Central memory CD8-positive, alpha-beta T cell (primary cell): ENCODE data around the gene SMYD3.

Experiments used
- ATAC-seq: fragments of 150-1000 bp; cut with Tn5 transposase; replicated peaks from 2 replicates; pipeline ENCODE4 v1.10.0; 2022; ENCODE audit warnings: mild to moderate bottlenecking, moderate FRiP score, moderate number of reproducible peaks; ENCODE audit not compliant: poor library complexity, severe bottlenecking; ENCODE audit errors: extremely low read depth
- DNase-seq, 2 donors: peaks; one replicate each; pipeline ENCODE4 v3.0.0; 2021; ENCODE audit warnings: low spot score in 2 of 2
- H3K27ac Mint-ChIP-seq: one replicate; pipeline ENCODE4 v1.8.0; 2022; ENCODE audit warnings: low read depth, mild to moderate bottlenecking, moderate library complexity, mixed read lengths
- H3K27me3 Mint-ChIP-seq: one replicate; pipeline ENCODE4 v1.8.0; 2022; ENCODE audit warnings: mixed read lengths
- H3K36me3 Mint-ChIP-seq: one replicate; pipeline ENCODE4 v1.8.0; 2022; ENCODE audit warnings: mild to moderate bottlenecking, moderate library complexity, mixed read lengths; ENCODE audit not compliant: insufficient read depth
- H3K4me1 Mint-ChIP-seq: one replicate; pipeline ENCODE4 v1.8.0; 2022; ENCODE audit warnings: mixed read lengths
- H3K4me3 Mint-ChIP-seq: one replicate; pipeline ENCODE4 v1.8.0; 2022; ENCODE audit warnings: mild to moderate bottlenecking, moderate library complexity, mixed read lengths
- H3K9me3 Mint-ChIP-seq: one replicate; pipeline ENCODE4 v1.8.0; 2022; ENCODE audit warnings: mixed read lengths

SMYD3 gene

DNA sequence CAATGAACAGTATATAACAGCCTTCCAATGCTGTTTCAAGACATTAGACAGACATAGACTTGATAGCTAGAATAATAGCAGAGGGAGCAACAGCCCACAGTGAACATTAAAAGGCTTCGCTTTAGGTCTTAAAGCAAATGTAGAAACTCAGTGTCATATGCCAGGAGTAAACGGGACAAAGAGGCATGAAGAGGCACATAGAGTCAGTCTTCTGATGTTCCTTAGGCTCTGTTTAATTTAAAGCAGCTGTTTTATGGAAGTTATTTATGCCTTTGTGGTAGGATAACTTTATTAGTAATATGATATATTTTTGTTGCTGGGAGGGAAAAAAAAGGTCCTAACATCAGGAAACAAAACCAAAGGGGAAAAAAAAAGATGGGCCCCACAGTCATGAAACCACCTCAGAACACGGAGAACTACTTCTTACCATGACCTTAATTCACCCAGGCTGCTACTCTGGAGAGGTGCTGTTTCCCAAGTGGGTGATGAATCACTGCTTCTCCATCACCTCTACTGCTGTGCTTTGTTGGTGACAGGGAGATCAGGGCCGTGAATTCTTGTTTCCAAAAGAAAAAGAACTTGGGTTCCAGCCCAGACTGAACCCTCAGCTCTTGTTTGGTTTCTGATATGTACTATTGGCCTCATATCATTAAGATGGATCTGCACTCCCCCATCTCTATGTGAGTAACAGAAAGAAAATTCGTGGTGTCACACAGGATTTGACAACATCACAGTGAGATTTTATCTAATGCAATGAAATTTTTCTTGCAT is 735.4 kb downstream of the SMYD3 start:
- peaks cover 4% of the 10 kb centered on the region for H3K36me3 Mint-ChIP-seq
- DNase-seq (no peak), ATAC-seq (no peak)
- H3K27ac Mint-ChIP-seq = no peak overlapping the region
- H3K4me1 Mint-ChIP-seq = no peaks in the 10 kb centered on the region
- H3K27me3 Mint-ChIP-seq = no peaks in the 10 kb centered on the region
- H3K9me3 Mint-ChIP-seq = no peaks in the 10 kb centered on the region
- no peak overlapping the region for H3K4me3 Mint-ChIP-seq

DNA sequence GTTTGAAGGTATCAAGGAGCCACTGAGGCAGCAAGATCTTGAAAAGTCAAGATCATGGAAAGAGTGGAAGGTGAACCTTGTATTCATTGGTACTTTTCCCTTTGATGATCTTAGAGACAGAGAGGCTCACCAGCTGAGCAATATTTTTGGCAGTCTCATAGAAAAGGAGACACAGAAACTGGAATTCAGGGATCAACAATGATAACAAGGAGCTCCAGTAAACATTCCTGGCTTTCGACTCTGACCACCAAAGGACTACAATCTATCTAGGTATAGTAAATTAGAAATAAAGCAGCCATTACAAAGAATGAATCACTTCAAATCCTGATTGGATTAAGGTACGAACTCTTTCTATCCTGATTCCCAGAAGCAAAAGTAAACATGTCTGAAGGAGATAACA is 736.9 kb downstream of the SMYD3 start:
- ATAC-seq = no peak
- Mint-ChIP-seq H3K27ac (no peak overlapping the region), H3K4me1 (no peaks in the 10 kb centered on the region)

DNA sequence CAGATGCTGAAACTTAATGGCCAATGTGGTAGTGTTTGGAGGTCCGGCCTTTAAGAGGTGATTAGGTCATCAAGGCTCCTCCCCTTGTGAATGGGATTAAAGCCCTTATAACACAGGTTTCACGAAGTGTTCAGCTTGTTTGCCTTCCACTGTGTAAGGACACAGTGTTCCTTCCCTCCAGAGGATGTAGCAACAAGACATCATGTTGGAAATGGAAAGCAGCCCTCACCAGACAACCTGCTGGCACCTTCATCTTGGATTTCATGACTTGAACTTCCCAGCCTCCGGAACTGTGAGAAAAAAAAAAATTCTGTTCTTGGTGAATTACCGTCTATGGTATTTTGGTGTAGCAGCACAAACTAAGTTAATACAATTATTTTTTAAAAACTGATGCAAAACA is 738.5 kb downstream of the SMYD3 start:
- ATAC-seq = no peak
- no peaks in the 10 kb centered on the region for H3K27me3 Mint-ChIP-seq

More for the DNA sequence above, 736.9 kb downstream of the SMYD3 start:
- H3K36me3 Mint-ChIP-seq = peaks cover 9% of the 10 kb centered on the region
- no peaks in the 10 kb centered on the region for H3K27me3 Mint-ChIP-seq
- no peak for DNase-seq
- H3K9me3 Mint-ChIP-seq = no peaks in the 10 kb centered on the region
- no peak overlapping the region for H3K4me3 Mint-ChIP-seq

DNA sequence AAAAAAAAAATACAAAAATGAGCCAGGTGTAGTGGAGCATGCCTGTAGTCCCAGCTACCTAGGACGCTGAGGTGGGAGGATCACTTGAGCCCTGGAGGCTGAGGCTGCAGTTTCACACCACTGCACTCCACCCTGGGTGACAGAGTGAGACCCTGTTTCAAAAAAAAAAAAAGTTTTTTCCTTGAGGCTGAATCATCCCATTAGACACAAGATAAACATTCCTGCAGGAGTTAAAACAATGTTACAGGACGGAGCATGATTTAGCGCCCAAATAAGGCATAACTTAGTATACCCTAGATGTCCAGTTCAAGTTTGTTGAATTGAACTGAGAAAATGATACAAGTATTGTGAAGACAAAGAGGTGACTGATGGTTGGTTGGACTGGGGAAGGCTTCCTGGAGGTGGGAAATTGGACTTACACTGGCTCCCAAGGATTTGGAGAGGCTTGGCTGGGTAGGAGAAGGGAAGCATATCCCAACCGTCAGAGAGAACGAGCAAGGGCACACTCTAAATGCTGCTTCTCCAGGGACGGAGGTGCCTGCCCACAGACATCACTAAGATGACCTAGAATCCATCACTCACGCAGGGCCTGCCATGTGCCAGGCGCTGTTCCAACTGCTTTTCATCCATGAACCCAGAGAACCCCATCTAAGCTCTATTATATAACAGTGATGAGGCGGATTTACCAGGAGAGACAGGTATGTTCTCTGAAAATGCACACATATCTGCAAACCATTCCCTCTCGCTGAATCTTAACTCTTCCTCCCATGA is 741.7 kb downstream of the SMYD3 start:
- Mint-ChIP-seq H3K27me3 (no peaks in the 10 kb centered on the region), H3K36me3 (peaks cover 12% of the 10 kb centered on the region), H3K9me3 (no peaks in the 10 kb centered on the region), H3K4me3 (no peak overlapping the region), H3K27ac (no peak overlapping the region), H3K4me1 (no peaks in the 10 kb centered on the region)
- ATAC-seq (no peak), DNase-seq (no peak)

More for the DNA sequence above, 738.5 kb downstream of the SMYD3 start:
- no peak for DNase-seq
- Mint-ChIP-seq H3K9me3 (no peaks in the 10 kb centered on the region), H3K4me3 (no peak overlapping the region), H3K36me3 (peaks cover 9% of the 10 kb centered on the region), H3K27ac (no peak overlapping the region), H3K4me1 (no peaks in the 10 kb centered on the region)

DNA sequence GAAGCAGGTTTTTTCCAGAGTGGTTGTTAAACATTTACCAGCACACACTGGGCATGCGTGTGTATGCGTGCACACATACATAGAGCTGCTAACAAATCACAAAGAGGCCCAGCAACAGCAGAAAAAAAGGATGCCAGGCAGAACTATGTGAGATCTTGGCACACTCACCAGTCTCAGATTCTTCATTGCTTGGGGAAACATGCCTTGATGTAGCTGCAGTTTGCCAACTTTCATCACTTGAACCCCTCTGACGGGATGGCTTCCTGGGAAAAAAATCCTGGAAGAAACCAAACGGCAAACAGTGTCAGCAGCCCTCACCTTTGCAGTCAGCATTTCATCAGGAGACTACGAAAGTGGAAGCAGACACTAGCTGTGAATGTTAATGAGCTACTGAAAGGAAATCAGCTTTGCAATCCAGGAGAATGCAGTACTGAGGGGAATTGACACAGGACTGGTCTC is 743.2 kb downstream of the SMYD3 start:
- H3K36me3 Mint-ChIP-seq = peaks cover 12% of the 10 kb centered on the region
- H3K27me3 Mint-ChIP-seq = no peaks in the 10 kb centered on the region
- H3K27ac Mint-ChIP-seq = no peak overlapping the region
- no peaks in the 10 kb centered on the region for H3K4me1 Mint-ChIP-seq
- H3K4me3 Mint-ChIP-seq = no peak overlapping the region
- no peak for DNase-seq
- ATAC-seq = no peak
- H3K9me3 Mint-ChIP-seq = peaks cover 4% of the 10 kb centered on the region

DNA sequence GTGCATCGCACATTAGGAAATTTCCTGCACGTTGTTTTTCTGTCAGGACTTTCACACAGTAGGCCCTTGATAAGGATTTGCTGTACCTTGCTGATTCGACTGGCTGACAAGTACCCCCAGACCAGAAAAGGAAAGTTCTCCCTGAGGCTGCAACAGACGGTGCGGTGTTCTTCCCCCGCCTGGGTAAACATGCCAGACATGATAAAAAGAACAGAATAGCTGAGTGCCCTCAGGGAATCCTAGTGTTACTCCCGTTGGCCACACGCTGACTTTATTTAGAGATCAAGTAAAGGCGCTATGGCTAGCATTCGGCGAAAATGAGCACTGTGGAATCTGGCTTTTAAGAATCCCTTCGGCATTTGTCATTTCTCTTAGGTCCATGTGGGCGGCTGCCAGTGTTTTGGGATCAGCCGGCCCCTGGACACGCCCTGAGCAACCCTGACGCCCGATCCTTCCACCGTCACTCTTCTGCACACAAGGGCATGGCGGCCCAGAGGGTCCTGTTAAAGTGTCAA is 744.6 kb downstream of the SMYD3 start:
- Mint-ChIP-seq H3K9me3 (peaks cover 11% of the 10 kb centered on the region), H3K36me3 (peaks cover 7% of the 10 kb centered on the region), H3K27ac (no peak overlapping the region), H3K4me3 (no peak overlapping the region), H3K4me1 (no peaks in the 10 kb centered on the region), H3K27me3 (no peaks in the 10 kb centered on the region)
- ATAC-seq (no peak), DNase-seq (no peak)

DNA sequence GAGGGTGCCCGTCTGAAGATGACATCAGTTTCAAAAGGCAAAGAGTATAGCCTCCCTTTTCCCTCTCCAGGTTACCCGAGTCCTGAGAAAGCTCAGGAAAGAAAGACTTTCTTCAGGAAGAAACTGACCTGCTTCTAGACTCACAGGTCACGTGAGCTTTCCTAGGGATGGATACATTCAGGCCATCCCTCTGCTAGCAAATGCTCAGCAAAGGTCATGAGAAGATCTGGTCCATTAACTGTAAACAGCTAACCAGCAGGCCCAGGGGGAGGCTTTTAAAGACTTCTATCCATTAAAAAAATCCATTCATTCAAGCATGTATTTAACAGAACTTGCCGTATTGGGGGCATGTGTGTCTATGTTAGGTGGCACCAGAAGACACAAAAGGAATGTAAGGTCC is 746.8 kb downstream of the SMYD3 start:
- Mint-ChIP-seq H3K36me3 (peaks cover 3% of the 10 kb centered on the region), H3K27me3 (no peaks in the 10 kb centered on the region), H3K9me3 (peaks cover 11% of the 10 kb centered on the region), H3K4me3 (no peak overlapping the region), H3K27ac (no peak overlapping the region), H3K4me1 (no peaks in the 10 kb centered on the region)
- no peak for ATAC-seq
- no peak for DNase-seq

DNA sequence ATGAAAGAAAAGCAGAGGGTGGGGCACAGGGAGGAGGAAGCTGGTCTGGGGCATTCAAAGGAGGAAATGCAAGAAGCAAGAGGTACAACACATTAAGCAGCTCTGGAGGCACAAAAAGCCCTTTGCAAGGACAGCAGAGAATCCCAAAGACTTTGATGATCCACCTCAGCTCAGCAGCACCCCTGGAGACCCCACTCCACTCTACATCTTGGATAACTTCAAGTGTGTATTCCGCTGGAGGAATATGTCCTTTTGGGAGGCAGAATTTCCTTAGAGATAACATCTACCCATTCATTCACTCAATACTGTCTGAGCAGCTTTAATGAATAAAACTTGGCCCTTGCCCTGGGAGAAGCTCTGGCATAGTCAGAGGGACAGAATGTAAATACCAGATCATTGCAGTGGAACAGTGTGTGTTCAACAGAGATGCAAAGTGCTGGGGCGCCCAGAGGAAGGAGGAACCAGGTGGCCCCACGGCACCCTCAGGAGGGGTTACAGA is 752.6 kb downstream of the SMYD3 start:
- Mint-ChIP-seq H3K9me3 (peaks cover 11% of the 10 kb centered on the region), H3K27ac (no peak overlapping the region), H3K4me1 (peaks cover 6% of the 10 kb centered on the region), H3K27me3 (no peaks in the 10 kb centered on the region), H3K4me3 (no peak overlapping the region), H3K36me3 (no peaks in the 10 kb centered on the region)
- DNase-seq (no peak), ATAC-seq (no peak)

DNA sequence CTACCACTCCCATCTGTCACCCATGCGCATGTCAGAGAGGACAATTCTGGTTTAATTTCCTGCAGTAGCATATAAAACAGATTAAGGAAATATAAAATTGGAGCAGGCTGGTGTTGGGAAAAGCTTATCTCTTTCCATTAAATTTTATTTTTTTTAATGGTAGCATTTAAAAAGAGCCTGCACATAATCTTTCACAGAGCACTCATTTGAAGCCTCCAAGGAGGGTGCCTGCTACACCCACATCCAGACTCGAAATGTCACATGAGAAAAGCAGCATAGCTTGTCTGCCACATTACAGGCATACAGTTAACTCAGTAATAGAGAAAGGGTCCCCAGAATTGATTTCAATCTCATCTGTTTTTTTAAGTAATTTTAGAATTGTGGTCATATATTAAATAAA is 753.3 kb downstream of the SMYD3 start:
- no peaks in the 10 kb centered on the region for H3K36me3 Mint-ChIP-seq
- ATAC-seq = no peak
- peaks cover 6% of the 10 kb centered on the region for H3K9me3 Mint-ChIP-seq
- H3K27me3 Mint-ChIP-seq = no peaks in the 10 kb centered on the region
- peaks cover 6% of the 10 kb centered on the region for H3K4me1 Mint-ChIP-seq
- no peak for DNase-seq
- no peak overlapping the region for H3K4me3 Mint-ChIP-seq
- H3K27ac Mint-ChIP-seq = no peak overlapping the region

DNA sequence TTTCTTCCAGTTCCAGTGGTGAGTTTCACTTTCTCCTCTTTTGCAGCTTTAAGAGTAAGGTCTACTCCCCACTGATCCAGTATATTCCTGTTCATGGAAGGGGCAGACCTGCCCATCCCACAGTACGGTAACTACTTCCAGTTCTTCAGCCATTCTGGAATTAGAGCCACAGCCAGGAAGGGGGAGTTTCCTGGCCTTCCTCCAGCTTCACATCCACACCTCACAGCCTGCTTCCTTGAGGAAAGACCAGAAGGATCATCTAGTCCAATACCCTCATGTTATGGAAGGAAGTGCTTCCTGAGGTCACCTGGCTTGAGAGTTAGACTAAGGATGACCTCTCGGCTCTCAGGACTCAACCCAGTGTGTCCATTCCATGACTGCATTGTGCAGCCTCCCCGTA is 754.5 kb downstream of the SMYD3 start:
- H3K36me3 Mint-ChIP-seq = no peaks in the 10 kb centered on the region
- peaks cover 6% of the 10 kb centered on the region for H3K4me1 Mint-ChIP-seq
- DNase-seq (no peak), ATAC-seq (no peak)
- H3K27me3 Mint-ChIP-seq = no peaks in the 10 kb centered on the region
- H3K9me3 Mint-ChIP-seq = no peaks in the 10 kb centered on the region
- H3K27ac Mint-ChIP-seq = no peak overlapping the region
- H3K4me3 Mint-ChIP-seq = no peak overlapping the region

DNA sequence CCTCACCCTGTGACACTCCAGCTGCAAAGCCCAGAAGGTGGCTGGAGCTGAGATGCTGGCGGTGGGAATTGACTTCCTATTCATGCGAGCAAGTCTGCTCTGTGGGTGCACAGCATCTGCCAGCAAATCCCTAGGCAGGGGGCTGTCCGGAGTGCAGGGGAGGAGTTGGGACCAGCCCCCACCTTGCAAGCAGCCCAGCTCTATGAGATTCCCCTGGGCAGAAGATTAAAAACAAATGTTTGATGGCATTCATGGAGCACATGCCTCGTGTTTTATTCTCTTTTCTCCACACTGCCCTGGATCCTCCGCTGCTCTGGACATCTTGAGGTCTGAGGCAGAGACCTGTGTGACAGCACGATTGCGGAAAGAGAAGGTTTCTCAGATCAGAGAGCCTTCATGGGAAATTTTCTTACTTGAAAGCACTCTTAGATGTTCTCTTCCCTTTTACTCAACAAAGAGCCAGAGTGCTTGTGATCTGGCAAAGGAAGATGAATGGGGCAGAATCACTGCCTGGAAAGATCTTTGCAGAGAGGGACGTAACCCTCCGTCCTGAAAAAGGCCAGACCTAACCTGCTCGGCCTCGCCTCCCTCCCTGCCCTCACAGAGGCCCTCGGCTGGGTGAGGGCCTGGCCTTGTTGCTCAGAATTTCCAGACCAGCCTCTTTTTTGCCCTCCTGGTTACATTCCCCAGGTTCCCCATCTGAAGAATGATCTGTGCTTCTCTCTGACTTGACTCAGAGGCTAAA is 755.2 kb downstream of the SMYD3 start:
- Mint-ChIP-seq H3K4me3 (no peak overlapping the region), H3K36me3 (no peaks in the 10 kb centered on the region), H3K27me3 (no peaks in the 10 kb centered on the region), H3K9me3 (no peaks in the 10 kb centered on the region), H3K27ac (no peak overlapping the region), H3K4me1 (peaks cover 6% of the 10 kb centered on the region)
- ATAC-seq (no peak), DNase-seq (no peak)

DNA sequence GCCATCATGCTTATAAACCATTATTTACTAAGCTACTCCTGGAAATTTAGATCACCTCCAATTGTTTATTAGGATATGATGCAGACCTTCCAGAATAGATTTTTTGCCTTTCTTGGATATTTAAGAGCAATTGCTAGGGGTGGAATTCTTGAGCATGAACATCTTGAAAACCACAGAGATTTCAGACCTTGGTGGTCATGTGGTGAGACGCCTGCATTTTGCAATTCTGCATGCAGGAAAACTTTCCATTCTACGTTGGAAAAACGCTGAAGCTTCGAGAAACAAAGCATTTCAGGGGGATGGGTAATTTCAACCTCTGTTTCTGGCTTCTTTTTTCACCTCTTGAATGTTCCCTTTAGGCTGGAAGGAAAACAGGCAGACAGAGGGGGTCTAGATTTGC is 756.0 kb downstream of the SMYD3 start:
- peaks cover 6% of the 10 kb centered on the region for H3K4me1 Mint-ChIP-seq
- no peaks in the 10 kb centered on the region for H3K9me3 Mint-ChIP-seq
- no peak for DNase-seq
- no peak for ATAC-seq
- no peak overlapping the region for H3K27ac Mint-ChIP-seq
- H3K27me3 Mint-ChIP-seq = no peaks in the 10 kb centered on the region
- no peak overlapping the region for H3K4me3 Mint-ChIP-seq
- H3K36me3 Mint-ChIP-seq = no peaks in the 10 kb centered on the region
